GM18499 (cell line): ENCODE results near the gene UBTD2.
"Not testable (repeated sequence)": the region's sequence is repeated elsewhere in the genome, so short reads cannot be mapped to it uniquely, and the experiment has no call there.

Source experiments
- ATAC-seq: cut with Tn5 transposase; IDR thresholded peaks from one replicate; pipeline ENCODE4 v1.9.1; 2021; ENCODE audit warnings: moderate number of reproducible peaks; ENCODE audit not compliant: insufficient read depth, unreplicated experiment

The UBTD2 gene, protein sequence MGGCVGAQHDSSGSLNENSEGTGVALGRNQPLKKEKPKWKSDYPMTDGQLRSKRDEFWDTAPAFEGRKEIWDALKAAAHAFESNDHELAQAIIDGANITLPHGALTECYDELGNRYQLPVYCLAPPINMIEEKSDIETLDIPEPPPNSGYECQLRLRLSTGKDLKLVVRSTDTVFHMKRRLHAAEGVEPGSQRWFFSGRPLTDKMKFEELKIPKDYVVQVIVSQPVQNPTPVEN

DNA sequence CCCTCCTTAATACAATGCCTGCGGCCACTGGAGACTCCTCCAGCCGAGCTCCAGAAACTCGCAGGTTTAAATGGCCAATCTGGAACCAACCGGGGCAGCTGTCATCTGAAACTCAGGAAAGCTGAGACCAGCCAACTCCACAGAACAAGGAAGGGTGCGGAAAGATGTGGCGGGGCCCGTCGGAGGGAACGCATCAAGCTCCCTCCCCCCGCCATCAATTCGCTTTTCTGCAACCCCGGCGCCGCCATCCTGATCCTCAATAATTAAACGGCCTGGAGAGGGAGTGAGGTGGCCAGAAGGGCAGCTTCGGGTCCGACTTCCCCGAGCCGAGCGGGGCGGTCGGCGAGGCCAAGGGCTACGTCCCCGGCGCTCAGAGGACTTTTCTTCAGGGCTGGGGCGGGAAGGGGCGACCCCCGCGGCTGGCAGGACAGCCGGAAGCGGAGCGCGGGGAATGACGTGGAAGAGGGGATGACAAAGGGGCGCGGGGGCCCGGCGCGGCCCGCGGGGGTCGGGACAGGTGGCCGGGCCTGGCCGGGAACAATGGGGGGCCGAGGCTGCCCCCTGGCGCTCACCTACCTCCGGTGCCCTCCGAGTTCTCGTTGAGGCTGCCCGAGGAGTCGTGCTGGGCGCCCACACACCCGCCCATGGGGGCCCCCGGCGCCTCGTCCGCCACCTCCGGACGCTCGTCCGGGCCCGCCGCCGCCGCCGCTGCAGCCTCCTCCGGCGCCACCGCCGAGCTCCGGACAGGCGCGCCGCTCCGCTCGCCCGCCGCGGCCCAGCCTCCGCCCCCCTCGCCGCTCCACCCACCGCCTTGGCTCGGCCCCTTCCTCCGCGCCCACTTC lies at the start of gene UBTD2:
TSS of gene UBTD2 (minus strand) at position 745 of the 842 bp plus-strand sequence. CDS start at position 646, 99 bp downstream.
- ATAC-seq: peak; percentile 53

DNA sequence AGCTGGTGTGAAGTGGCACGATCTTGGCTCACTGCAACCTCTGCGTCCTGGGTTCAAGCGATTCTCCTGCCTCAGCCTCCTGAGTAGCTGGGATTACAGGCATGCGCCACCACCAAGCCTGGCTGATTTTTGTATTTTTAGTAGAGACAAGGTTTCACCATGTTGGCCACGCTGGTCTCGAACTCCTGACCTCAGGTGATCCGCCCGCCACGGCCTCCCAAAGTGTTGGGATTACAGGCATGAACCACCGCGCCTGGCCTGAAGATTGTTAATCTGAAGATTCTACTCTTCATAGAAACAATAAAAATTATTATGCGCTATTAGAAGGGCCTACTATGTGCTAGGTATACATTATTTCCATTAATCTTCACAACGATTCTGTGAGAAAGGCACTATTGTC lies 43.3 kb upstream of the UBTD2 start:
- not testable (repeated sequence) for ATAC-seq

DNA sequence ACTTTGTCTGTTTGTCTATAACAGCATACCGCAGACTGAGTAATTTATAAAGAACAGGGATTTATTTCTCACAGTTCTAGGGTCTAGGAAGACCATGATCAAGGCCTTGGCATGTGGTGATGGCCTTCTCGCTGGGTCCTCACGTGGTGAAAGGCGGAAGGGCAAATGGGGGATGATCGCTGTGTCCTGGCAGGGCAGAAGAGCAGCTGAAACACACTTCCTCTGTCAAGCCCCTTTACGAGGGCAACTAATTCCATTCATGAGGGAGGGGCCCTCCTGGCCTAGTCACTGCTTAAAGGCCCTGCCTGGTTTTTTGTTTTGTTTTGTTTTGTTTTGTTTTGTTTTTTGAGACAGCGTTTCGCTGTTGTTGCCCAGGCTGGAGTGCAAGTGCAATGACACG lies 41.9 kb upstream of the UBTD2 start:
- no peak for ATAC-seq

DNA sequence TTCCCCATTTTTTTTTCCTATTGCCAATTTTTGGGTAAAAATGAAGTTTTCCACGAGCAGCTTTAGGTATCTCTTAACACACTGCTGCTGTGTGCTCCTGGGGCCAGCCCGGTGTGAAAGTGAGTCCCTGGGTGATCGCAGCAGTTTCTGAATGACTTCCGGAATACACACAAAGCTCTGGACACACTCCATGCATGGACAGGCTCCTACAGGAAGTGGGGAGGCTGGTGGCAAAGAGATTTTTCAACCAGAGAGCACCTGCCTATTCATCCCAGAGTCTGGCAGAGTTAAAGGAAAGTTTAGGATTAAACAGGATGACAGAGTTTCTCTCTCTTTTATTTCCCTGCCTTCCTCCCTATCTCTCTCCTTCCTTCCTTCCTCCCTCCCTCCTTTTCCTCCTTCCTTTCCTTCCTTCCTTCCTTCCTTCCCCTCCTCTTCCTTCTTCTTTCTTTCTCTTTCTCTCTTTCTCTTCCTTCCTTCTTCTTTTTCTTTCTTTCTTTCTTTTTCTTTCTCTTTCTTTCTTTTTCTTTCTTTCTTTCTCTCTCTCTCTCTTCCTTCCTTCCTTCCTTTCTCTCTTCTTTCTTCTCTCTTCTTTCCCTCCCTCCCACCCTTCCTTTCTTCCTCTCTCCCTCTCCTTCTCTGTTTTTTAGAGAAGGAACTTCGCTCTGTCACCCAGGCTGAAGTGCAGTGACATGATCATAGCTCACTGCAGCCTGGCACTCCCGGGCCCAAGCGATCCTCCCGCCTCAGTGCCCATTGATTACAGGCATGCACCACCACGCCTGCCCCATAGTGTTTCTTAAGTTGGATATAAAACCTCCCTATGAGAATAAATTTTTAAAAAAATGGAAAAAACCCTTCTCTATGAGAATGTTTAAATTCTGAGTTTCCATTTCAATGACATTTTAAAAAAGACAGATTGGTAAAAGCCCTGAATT lies 38.7 kb upstream of the UBTD2 start:
- peak; percentile 46 for ATAC-seq

DNA sequence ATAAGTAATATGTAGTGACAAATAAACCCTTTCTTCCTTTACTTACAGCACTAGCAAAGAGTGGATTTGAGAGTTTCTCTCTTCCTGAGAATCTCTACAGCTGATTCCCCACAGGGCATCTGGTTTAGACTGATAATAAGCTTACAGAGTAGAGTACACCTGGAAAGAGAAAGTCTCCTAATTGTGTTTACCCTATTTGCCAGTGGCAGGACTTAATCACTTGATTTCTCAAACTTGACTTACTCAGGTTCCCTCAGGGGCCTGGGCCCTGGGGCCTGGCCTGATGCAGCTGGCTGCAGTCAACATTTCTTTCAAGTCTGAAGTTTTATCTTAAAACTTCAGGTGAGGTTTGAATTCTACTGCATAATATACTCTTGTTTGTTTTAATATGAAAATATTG lies 38.0 kb upstream of the UBTD2 start:
- no peak for ATAC-seq

DNA sequence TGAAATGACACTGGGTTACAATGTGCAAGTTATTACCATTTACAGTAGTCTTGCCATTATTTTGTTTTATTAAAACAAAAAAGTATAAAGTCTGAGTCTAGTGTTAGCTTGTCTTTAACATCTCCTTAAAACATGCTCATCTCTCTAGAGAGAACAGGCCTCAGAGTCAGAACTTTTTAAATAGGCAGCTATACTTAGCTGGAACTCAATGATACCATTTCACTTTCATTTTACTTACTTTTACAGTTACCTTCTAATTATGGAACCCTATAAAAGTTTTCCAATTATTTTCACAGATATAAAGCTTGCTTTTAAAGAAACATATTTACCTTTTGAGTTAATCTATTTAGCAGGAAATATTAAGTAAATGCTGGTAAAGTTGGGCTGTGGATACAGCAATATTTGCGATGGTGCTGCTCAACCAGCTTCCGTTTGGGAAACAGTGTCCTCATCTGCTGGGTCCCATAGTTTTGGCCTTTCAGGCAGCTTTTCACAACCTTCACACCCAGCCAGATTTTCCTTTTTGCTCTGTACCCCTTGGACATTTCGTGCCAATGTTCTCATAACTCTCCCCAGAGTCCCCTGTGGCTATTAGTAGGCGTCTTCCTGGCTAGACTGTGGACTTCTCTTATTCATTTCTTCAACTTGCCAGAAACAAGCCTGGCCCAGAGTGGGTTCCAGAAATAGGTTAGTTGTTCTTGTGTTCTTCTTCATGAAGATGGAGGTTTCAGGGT lies 36.3 kb upstream of the UBTD2 start:
- ATAC-seq: no peak

DNA sequence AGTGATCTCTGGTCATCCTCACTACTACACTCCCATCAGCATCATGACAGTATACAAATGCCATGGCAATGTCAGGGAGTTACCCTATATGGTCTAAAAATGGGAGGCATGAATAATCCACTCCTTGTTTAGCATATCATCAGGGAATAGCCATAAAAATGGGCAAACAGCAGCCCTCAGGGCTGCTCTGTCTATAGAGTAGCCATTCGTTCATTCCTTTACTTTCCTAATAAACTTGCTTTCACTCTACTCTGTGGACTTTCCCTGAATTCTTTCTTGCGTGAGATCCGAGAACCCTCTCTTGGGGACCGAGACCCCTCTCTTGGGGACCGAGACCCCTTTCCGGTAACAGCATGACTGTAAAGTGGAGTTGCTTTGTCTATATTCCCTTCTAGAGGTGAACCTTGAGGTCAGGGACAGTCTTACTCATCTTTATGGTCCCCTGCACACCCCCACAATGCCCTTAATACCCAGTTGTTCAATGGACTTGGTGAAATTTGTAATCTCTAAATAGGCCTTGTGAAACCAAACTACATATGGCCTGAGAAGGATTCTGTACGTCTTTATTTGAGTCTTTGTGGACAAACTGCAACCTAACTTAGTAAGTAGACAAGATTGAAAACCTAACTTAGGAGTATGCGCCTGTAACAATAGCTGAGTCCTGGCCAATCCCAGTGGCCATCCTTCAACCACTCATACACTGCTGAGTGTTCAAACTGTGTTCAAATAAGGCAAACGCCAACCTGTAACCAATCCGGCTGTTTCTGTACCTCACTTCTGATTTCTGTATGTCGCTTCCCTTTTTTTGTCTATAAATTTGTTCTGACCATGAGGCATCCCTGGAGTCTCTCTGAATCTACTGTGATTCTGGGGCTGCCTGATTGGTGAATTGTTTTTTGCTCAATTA lies 32.3 kb upstream of the UBTD2 start:
- ATAC-seq: no peak

DNA sequence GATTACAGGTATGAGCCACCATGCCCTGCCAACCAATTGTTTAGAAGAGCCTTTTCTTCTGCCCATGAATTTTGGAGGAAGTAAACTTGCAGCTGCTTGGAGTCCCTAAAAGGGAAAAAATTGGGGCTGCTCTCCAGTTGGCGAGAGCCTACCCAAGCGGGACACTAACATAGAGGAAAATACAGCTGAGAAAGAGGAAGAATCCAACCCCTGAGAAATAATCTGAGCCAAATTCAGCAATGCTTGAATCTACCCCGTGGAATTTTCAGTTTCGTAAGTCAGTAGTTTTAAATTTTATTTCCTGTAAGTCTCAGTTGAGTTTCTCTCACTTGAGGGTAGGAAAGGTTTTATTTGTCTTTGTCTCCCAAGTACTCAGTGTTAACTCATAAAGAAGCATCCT lies 30.4 kb upstream of the UBTD2 start:
- ATAC-seq: no peak

DNA sequence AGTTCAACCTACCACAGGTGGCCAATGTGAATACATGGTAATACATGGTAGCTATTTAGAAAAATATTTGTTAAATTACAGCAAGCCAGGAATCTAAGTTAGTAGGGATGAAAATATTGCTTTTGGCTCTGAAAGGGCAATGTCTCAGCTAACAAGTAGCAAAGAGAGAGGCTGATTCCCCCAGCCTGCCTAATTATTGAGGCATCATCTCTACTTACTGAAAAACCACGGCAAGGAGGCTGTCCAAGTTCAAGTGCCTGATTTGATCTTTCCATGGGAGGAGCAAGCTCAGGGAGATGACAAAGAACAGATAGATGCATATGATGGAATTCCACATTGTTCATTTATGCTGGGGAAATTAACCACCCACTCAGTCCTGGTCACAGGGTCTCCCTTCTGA lies 28.7 kb upstream of the UBTD2 start:
- no peak for ATAC-seq

DNA sequence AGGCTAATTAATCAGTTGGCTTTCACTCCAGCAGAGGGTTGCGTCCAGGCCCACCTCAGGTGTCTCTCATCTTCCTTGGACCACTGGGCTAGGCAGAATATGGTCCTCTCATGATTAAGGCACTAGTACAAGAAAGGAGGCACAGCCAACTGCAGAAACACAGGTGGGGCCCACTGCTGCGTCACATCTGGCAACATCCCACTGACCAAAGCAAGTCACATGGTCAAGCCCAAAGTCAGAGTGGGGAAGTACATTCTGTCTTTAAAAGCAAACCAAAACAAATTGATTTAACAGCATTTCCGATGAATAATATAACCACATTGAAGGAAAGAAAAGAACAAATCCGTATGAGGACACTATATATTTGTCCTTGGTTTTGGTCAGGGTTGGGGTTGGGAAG lies 28.0 kb upstream of the UBTD2 start:
- no peak for ATAC-seq

DNA sequence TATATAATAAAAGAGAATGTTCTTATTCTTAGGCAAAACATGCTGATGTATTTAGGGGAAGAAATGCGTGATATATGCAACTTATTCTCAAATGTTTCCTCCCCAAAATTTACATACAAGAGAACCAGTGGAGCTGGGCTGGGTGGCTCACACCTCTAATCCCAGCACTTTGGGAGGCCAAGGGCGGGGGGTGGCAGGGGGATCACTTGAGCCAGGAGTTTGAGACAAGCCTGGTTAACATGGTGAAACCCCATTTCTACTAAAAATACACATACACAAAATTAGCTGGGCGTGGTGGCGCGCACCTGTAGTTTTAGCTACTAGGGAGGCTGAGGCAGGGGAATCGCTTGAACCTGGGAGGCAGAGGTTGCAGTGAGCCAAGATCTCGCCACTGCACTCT lies 27.5 kb upstream of the UBTD2 start:
- ATAC-seq: no peak

DNA sequence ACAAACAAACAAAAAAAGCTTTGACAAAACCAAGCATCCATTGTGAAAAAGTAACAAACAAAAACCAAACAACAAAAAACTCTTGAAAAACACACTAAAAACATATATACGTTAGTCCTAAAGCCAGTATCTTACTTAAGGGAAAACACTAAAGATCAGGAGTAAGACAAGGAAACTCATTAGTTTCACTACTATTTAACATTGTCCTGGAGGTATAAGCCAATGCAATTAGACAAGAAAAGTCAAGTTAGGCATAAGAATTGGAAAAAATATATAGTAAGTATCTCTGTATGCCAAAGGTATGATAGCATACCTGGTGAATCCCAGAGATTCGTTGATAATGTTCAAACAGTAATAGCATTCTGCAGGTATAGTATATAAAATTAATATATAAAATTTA lies 21.8 kb upstream of the UBTD2 start:
- no peak for ATAC-seq

DNA sequence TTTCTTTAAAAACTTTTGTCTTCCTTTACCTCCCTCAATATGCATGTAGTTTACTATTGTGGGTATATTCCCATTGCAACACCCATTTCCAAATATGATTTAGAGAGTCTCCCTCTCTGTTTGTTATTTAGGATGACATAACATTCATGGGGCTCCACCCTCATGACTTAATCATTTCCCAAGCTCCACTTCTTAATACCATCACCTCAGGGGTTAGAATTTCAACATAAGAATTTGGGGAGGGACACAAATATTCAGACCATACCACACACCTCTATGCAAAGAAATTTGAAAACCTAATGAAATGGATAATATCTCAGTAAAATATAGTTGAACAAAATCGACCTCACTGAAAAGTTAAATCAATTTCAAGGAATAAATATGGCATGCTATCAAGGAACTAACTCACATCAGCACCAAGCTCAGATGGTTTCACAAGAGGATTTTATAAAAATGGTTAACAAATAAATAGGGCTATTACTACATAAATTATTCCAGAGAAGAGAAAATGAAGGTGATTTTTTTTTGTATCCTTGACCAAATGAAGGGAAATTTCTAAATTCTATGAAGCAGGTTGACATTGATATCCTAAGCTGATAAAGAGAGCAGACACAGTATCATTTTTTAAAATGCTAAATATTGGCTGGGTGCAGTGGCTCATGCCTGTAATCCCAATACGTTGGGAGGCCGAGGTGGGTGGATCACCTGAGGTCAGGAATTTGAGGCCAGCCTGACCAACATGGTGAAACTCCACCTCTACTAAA lies 20.2 kb upstream of the UBTD2 start:
- no peak for ATAC-seq

DNA sequence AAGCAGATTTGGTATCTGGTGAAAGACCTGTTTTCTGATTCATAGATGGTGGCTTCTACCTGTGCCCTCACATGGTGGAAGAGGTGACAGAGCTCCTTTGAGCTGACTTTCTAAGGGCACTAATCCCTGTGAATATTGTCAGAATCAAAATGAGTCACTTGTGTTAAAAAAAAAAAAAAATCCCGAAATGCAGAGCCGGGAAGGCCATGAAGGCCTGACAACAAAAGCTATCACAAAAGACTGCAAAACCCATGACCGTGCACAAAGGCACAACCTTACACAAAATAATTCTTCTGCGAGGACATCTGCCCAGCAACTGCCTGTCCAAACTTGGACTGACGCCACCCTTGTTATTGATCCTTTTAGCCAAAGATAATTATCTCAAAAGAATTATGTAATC lies 19.6 kb upstream of the UBTD2 start:
- no peak for ATAC-seq

DNA sequence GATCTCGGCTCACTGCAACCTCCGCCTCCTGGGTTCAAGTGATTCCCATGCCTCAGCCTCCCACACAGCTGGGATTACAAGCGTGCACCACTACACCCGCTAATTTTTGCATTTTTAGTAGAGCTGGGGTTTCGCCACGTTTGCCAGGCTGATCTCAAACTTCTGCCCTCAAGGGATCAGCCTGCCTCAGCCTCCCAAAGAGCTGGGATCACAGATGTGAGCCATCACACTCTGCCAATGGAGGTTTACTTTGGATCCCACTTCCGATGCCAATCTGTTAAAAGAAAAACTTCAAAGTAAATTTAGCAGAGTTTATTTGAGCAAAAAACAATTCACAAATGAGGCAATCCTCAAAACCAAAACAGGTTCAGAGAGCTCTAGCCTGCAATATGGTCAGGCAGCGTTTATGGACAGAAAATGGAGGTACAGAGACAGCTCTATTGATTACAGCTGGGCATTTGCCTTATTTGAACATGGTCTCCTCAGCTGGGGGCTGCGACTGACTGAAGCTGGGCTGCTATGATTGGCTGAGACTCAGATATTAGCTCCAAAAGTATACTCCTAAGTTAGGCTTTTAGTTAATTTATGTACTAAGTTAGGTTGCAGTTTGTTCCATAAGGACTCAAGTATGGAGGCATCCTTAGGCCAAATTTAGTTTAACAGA lies 18.6 kb upstream of the UBTD2 start:
- no peak for ATAC-seq

DNA sequence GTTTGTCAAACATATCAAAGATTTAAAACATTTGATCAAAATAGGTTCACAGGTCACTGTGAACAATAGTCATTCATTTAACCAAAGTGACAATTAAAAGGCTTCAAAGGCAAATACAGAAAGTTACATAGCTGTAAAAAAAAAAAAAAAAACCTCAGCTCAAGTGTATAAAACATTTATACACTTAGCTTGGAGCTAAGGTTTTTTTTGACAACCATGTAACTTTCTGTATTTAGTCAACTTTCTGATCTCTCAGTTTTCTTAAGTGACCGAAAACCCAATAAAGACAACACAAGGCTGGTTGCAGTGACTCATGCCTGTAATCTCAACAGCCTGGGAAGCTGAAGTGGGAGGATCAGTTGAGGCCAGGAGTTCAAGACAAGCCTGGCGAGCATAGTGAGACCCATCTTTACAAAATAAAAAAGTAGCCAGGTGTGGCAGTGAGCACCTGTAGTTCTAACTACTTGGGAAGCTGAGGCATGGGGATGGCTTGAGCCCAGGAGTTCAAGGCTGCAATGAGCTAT lies 16.4 kb upstream of the UBTD2 start:
- ATAC-seq: no peak

DNA sequence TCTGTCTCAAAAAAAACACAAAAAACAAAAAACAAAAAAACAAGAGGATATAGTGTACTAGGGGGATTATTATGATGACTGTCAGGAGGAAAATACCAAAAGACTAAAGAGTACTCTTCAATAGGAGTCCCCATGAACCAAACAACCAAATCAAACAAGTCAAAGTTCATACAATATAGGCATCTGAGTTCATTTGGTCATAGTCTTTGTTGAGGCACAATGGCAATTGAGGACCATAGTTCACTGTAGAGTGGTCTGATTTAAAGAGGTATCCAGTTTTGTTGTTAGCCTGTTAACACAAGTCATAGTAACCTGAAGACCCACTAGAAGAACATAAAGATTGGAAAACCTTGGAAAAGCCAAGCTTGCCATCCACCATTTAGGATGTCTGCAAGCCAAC lies 11.3 kb upstream of the UBTD2 start:
- ATAC-seq: no peak
